LNCAP (cell line): ENCODE results near the gene RAMACL.

ENCODE experiments used
- TF ChIP-seq, protein P1 (sequence below): fragments of 450-650 bp; IDR thresholded peaks from 2 replicates; pipeline ENCODE4 v1.5.1; 2017; ENCODE audit warnings: mild to moderate bottlenecking

Gene RAMACL

DNA sequence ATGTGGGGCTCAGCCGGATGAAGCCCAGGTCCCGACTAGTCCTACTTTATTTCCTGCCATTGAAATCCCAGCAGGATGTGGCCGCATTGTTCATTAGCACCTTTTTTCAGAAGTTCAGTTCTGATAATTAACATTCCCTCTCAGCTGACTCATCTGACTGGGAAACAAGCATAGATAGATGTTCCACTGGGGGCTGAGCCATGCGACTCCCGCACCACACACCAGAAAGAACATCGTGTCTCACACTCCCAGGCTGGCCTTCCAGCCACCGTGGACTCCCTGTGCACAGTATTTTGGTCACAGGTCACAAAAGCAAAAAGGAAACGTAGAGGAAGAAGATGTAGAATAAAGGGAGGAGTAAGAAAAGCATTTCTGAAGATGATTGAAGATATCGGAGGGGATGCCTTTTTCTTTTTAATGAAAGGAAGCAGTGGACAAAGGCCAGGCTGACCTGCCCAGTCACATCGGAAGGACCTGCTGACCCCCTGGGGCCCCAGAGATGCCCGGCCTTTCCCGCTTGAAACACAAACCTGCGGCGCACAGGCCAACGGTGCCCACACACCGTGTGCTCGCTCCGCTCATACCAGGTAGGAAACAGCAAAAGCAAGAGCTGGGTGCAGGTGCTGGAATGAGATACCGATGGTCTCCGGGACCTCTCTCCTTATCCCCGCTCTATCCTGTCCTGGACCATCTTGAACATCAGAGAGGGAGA, 28.7 kb upstream of the RAMACL start:
- TF ChIP-seq, protein P1, sequence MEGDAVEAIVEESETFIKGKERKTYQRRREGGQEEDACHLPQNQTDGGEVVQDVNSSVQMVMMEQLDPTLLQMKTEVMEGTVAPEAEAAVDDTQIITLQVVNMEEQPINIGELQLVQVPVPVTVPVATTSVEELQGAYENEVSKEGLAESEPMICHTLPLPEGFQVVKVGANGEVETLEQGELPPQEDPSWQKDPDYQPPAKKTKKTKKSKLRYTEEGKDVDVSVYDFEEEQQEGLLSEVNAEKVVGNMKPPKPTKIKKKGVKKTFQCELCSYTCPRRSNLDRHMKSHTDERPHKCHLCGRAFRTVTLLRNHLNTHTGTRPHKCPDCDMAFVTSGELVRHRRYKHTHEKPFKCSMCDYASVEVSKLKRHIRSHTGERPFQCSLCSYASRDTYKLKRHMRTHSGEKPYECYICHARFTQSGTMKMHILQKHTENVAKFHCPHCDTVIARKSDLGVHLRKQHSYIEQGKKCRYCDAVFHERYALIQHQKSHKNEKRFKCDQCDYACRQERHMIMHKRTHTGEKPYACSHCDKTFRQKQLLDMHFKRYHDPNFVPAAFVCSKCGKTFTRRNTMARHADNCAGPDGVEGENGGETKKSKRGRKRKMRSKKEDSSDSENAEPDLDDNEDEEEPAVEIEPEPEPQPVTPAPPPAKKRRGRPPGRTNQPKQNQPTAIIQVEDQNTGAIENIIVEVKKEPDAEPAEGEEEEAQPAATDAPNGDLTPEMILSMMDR, result no peak

DNA sequence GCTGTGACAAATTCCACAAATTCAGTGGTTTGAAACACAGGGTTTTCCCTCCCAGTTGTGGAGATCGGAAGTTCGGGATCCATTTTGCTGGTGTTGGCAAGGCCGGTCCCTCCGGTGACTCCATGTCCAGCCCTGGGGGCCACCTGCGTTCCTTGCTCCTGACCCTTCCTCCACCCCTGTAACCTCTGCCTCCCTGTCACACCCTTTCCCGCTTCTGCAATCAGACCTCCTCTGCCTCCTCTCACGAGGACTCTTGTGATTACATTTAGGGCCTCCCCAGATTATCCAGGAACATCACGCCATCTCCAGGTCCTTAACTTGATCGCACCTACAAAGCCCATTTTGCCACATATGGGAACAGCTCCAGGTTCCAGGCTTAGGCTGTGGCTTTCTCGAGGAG, 28.1 kb upstream of the RAMACL start:
- TF ChIP-seq, protein P1, result no peak

DNA sequence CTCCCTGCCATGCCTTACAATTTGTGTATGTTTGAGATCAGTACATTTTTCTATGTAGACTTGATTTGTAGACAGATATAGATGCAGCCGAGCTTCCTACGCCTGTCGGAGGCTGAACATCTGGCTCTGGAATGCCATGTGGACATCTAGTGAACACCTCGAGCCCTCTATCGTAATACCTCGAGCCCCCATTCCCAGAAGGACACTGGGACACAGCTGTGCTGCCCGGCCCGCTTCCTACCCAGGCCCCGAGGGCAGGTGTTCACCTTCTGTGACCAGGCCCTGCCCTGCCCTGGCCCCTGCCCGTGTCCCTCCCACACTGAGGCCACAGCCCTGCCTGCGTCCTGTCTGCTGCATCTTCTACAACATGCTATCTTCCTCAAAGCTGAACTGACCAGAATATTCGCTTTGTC, 27.7 kb upstream of the RAMACL start:
- TF ChIP-seq, protein P1, result no peak

DNA sequence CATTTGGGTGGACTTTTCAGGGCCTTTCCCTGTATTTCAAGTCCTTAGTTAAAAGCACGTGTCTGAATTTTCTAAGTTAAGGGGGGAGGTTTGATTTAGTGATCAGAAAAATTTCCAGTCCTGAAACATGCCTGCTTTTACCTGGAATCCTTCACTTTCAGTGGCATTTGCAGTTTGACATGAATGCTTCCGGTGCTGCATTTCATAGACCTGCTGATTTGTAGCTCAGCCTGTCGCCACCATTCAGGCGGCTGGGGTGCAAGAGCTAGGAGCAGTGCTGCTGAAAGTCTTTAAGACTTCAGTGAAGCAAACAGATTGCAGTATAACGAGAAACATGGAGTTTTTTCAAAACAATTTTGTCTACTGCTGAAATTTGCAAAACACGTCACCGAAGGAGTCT, 26.5 kb upstream of the RAMACL start:
- TF ChIP-seq, protein P1, result no peak

DNA sequence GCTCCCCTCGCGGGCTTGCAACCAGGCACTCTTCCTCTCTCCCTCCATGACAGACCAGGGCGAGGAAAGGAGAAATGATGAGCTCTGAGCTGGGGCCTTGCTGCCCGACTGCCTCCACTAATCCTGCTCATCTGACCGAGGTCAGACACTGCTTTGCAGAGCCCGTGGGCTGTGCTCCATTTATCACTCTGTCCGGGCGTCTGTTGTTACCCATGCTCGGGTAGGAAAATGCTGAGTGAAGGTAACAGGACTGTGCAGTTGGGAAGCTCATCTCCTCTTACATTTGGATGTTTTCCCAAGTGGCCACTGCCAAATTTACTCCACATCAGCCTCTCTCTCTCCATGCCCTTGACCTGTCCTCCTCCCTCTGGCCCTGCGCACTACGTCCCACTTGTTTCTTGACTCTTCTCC, 26.0 kb upstream of the RAMACL start:
- TF ChIP-seq, protein P1, result no peak

DNA sequence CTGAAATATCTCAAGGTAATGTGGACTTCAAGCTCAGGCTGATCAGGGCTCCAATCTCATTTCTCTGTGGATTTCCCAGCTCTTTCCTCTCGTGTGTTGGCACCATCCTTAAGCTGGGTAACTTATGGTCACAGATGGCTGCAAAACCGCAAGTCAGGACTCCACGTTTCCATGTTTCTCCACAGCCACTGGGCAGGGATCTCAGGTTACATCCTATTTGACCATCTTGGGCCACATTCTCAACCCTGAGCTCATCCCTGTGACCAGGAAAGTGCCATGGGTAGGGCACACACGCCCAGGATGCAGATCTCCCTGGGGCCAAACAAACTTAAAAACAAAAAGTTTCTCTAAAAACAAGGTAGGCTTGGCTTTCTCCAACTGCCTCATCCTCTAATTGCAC, 25.2 kb upstream of the RAMACL start:
- TF ChIP-seq, protein P1, result no peak

DNA sequence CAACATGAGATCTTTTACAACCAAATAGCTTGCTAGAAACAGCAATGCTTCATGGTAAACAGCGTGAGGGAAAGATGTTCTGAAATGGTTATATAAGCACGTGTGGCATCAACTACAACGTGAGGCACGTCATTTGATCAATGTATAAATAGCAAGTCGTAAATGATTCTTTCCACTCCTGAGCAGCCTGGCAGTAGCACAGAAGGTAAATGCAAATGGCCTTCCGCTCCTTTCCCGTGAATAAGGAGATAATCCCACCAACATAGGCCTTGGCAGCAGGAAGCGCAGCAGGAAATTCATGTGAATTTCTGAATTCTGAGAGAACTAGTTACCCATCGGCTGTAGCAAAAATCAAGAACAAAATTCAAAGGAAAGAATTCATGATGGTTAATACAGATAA, 23.6 kb upstream of the RAMACL start:
- TF ChIP-seq, protein P1, result no peak

DNA sequence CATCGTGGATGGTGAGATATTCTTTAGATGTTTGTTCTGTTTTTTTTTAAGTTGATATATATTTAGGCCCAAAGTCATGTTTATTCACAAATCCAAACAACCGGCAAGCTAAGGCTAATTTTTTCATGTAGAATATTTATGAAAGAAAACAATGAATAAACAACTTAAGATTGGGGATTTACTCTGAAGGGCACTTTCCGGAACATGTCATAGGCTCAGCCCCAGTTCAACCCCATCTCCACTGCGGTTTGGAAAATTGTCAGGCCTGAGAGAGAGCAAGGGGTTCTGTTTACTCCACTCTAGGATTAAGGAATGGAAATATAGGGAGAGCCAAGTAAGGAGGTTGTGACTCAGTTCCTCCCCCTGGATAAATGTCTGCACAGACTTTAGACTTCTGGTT, 22.3 kb upstream of the RAMACL start:
- TF ChIP-seq, protein P1, result no peak
